Right atrium auricular region (tissue), 2 donors: Measurements from ENCODE around the gene PCDHGA8. TPM values are rescaled to one million over a fixed set of nuclear protein-coding genes. Genes with fewer than 3 reads are reported as not detected.
"Not testable (repeated sequence)": the region's sequence is repeated elsewhere in the genome, so short reads cannot be mapped to it uniquely, and the experiment has no call there.

Experiments
- DNase-seq: peaks from one replicate; pipeline ENCODE4 v3.0.0-alpha.2; 2019; ENCODE audit warnings: low spot score
- H3K27ac ChIP-seq, 2 donors: fragments of 200-600 bp; sonication (generic); 1 replicate in 1 of 2; 2 replicates in 1 of 2; pipeline ENCODE4 v1.5.1; 2016 to 2019
- H3K27me3 ChIP-seq, 2 donors: fragments of 200-600 bp; sonication (generic); one replicate each; pipeline versions ENCODE4 v1.5.1 to v1.6.0; 2017 to 2019
- H3K36me3 ChIP-seq: fragments of 200-600 bp; sonication (generic); one replicate; pipeline ENCODE4 v1.5.1; 2016
- H3K4me1 ChIP-seq, 2 donors: fragments of 200-600 bp; sonication (generic); one replicate each; pipeline versions ENCODE4 v1.5.1 to v1.6.0; 2017 to 2019
- H3K4me3 ChIP-seq, 2 donors: fragments of 200-600 bp; sonication (generic); 1 replicate in 1 of 2; 2 replicates in 1 of 2; pipeline ENCODE4 v1.5.1; 2017 to 2019; ENCODE audit warnings: mild to moderate bottlenecking in 1 of 2, moderate library complexity in 1 of 2
- H3K9me3 ChIP-seq, 2 donors: fragments of 200-600 bp; sonication (generic); one replicate each; pipeline ENCODE4 v1.5.1; 2019
- CTCF ChIP-seq, 2 donors: fragments of 200-600 bp; sonication (generic); IDR thresholded peaks; one replicate each; pipeline ENCODE4 v1.5.1; 2019; ENCODE audit warnings: antibody characterized with exemption in 2 of 2
- total RNA-seq, 2 donors: library from RNA; depleted of rRNA; stranded (reverse); fragments of >200 nt; gene quantifications; one replicate each; pipeline ENCODE4 v1.1.0, GENCODE V29; 2016

Gene PCDHGA8
- total RNA-seq, 2 donors from 2014 or later: 5.0 to 5.7 TPM

- no peak for TF ChIP-seq CTCF (IDR thresholded peaks at IDR 0.05)
- peaks cover 0 to 18% of the 10 kb centered on the region in 2 donors for H3K4me1 ChIP-seq
- no peak overlapping the region for H3K4me3 ChIP-seq
- H3K27ac ChIP-seq: no peak overlapping the region
- H3K9me3 ChIP-seq: peaks cover 12 to 93% of the 10 kb centered on the region in 2 donors
- no peak for DNase-seq
- no peaks in the 10 kb centered on the region for H3K27me3 ChIP-seq
- H3K36me3 ChIP-seq: peaks cover 7% of the 10 kb centered on the region
Measured at GRCh38 chr5:141427783-141428426, 35.5 kb downstream of the PCDHGA8 start.

GRCh38 chr5:141430332-141431113, 38.1 kb downstream of the PCDHGA8 start, which contains the start of gene PCDHGA12:
Gene PCDHGA12, plus strand, starts transcription at chr5:141430507. Its CDS starts 253 bp downstream, at chr5:141430760.
- DNase-seq: peak; percentile 73
- H3K27me3 ChIP-seq: no peaks in the 10 kb centered on the region
- peak within 1 kb of the TSS; percentile 4 to 23 for H3K27ac ChIP-seq
- H3K9me3 ChIP-seq: peaks cover 6 to 90% of the 10 kb centered on the region in 2 donors
- H3K4me1 ChIP-seq: peaks cover 0 to 18% of the 10 kb centered on the region in 2 donors
- H3K36me3 ChIP-seq: peaks cover 7% of the 10 kb centered on the region
- peak within 1 kb of the TSS; percentile 9 to 43 for H3K4me3 ChIP-seq
- TF ChIP-seq CTCF (IDR thresholded peaks at IDR 0.05): peak in 1 of 2 donors; percentile 74

GRCh38 chr5:141431286-141431685, 38.9 kb downstream of the PCDHGA8 start:
- no peak for DNase-seq
- Histone ChIP-seq H3K27me3 (no peaks in the 10 kb centered on the region), H3K36me3 (peaks cover 7% of the 10 kb centered on the region), H3K9me3 (peaks cover 8 to 90% of the 10 kb centered on the region in 2 donors), H3K4me3 (peak overlapping the region; percentile 9 to 43), H3K27ac (peak overlapping the region in 1 of 2 donors; percentile 4), H3K4me1 (peaks cover 0 to 18% of the 10 kb centered on the region in 2 donors)
- no peak for TF ChIP-seq CTCF (IDR thresholded peaks at IDR 0.05)

GRCh38 chr5:141432308-141432707, 39.9 kb downstream of the PCDHGA8 start:
- not testable (repeated sequence) for H3K27me3 ChIP-seq, H3K27ac ChIP-seq, H3K4me3 ChIP-seq, DNase-seq, H3K36me3 ChIP-seq
- H3K9me3 ChIP-seq: peaks cover 13 to 88% of the 10 kb centered on the region in 2 donors
- H3K4me1 ChIP-seq: peaks cover 0 to 18% of the 10 kb centered on the region in 2 donors

- H3K27me3 ChIP-seq, DNase-seq, H3K27ac ChIP-seq, H3K4me3 ChIP-seq, H3K36me3 ChIP-seq: not testable (repeated sequence)
- H3K4me1 ChIP-seq: peaks cover 0 to 18% of the 10 kb centered on the region in 2 donors
- H3K9me3 ChIP-seq: peaks cover 11 to 87% of the 10 kb centered on the region in 2 donors
Measured at GRCh38 chr5:141432726-141433125, 40.3 kb downstream of the PCDHGA8 start.

- H3K36me3 ChIP-seq: no peaks in the 10 kb centered on the region
- H3K4me3 ChIP-seq: no peak overlapping the region
- DNase-seq: no peak
- H3K9me3 ChIP-seq: peaks cover 7 to 74% of the 10 kb centered on the region in 2 donors
- H3K27ac ChIP-seq: no peak overlapping the region
- H3K27me3 ChIP-seq: no peaks in the 10 kb centered on the region
- no peak for TF ChIP-seq CTCF (IDR thresholded peaks at IDR 0.05)
- H3K4me1 ChIP-seq: peaks cover 0 to 18% of the 10 kb centered on the region in 2 donors
Measured at GRCh38 chr5:141434006-141434405, 41.6 kb downstream of the PCDHGA8 start.
